ENCODE measurements around the gene DAAM1. TPM values are rescaled to one million over a fixed set of nuclear protein-coding genes. Genes with fewer than 3 reads are reported as not detected.

Gene DAAM1
- total and polyA plus RNA-seq, 10 donors: 8.3 to 76.1 (median 35.2) TPM

- Histone ChIP-seq H3K27me3 (replicated peaks in 1 of 7) (no peaks in the 10 kb centered on the region), H3K36me3 (no peaks in the 10 kb centered on the region), H3K4me1 (no peaks in the 10 kb centered on the region), H3K9me3 (no peaks in the 10 kb centered on the region), H3K4me3 (no peak overlapping the region), H3K27ac (no peak overlapping the region)
- no peak for DNase-seq
- TF ChIP-seq CTCF (IDR thresholded peaks at IDR 0.05 in 8 of 11, conservative IDR thresholded peaks at IDR 0.05 in 3 of 11) (no peak), POLR2A (IDR thresholded peaks at IDR 0.05) (no peak), POLR2AphosphoS5 (IDR thresholded peaks at IDR 0.05) (no peak)
- intact Hi-C loops (cut with DNase I; ENCODE audit: low total_unique reads): no loop called here
- WGBS, 5 donors: 82 to 92% (median 88%) methylated on average over 2 of the region's 2 CpGs
Observed at GRCh38 chr14:59177262-59177661, 11.2 kb upstream of the DAAM1 start.

DNA sequence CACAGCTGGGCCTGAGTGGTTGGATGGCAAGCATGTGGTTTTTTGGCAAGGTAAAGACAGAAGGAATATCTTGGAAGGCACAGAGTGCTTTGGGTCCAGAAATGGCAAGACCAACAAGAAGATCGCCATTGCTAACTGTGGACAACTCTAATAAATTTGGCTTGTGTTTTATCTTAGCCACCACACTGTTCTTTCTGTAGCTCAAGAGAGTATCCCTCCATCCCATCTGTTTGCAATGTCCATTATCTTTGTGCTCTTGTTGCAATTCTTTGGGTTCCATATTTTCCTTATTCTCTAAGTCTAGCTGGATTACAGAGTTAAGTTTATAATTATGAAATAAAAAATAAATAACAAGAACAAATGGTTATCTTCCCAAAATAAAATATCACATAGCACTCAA, 6.7 kb upstream of the DAAM1 start:
- no peak for TF ChIP-seq POLR2A (IDR thresholded peaks at IDR 0.05)
- no peak for TF ChIP-seq POLR2AphosphoS5 (IDR thresholded peaks at IDR 0.05)
- no peak for TF ChIP-seq CTCF (IDR thresholded peaks at IDR 0.05 in 8 of 11, conservative IDR thresholded peaks at IDR 0.05 in 3 of 11)
- DNase-seq: no peak
- Histone ChIP-seq H3K27ac (no peak overlapping the region), H3K36me3 (no peaks in the 10 kb centered on the region), H3K4me3 (no peak overlapping the region), H3K9me3 (no peaks in the 10 kb centered on the region), H3K4me1 (no peaks in the 10 kb centered on the region), H3K27me3 (replicated peaks in 1 of 7) (peaks cover 0 to 3% (median 0%) of the 10 kb centered on the region in 7 donors)
- whole genome bisulfite sequencing, 5 donors: 87 to 100% (median 96%) methylated on average over 1 of the region's 1 CpG
- intact Hi-C loops (cut with DNase I; ENCODE audit: low total_unique reads): no loop called here

GRCh38 chr14:59182641-59183040, 5.8 kb upstream of the DAAM1 start:
- intact Hi-C loops (cut with DNase I; ENCODE audit: low total_unique reads): no loop called here
- no peak for DNase-seq
- TF ChIP-seq CTCF (IDR thresholded peaks at IDR 0.05 in 8 of 11, conservative IDR thresholded peaks at IDR 0.05 in 3 of 11) (no peak), POLR2A (IDR thresholded peaks at IDR 0.05) (no peak), POLR2AphosphoS5 (IDR thresholded peaks at IDR 0.05) (no peak)
- Histone ChIP-seq H3K27me3 (replicated peaks in 1 of 7) (peaks cover 0 to 6% (median 0%) of the 10 kb centered on the region in 7 donors), H3K9me3 (no peaks in the 10 kb centered on the region), H3K4me3 (no peak overlapping the region), H3K4me1 (peaks cover 0 to 6% (median 5%) of the 10 kb centered on the region in 6 donors), H3K36me3 (no peaks in the 10 kb centered on the region), H3K27ac (no peak overlapping the region)
- 87 to 96% (median 93%) methylated on average over 5 of the region's 5 CpGs for WGBS, 5 donors

DNA sequence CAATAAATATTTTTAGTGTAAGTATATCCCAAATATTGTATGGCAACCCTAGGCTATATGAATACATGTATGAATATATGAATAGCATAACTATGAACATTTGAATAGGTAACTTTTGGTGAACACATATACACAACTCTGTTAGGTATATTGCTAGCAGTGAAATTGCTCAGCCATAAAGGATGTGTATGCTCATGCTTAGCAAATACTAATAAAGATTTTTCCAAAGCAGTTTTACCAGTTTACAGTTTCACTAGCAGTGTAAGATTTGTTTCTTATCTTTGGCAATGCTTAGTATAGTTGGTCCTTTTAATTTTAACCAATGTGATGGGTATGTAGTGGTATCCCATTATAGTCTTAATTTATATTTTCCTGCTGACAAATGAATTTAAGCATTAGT, 5.3 kb upstream of the DAAM1 start:
- peaks cover 0 to 10% (median 6%) of the 10 kb centered on the region in 6 donors for H3K4me1 ChIP-seq
- no peaks in the 10 kb centered on the region for H3K36me3 ChIP-seq
- no peak overlapping the region for H3K4me3 ChIP-seq
- no peak for DNase-seq
- peaks cover 0 to 6% (median 0%) of the 10 kb centered on the region in 7 donors for H3K27me3 ChIP-seq (replicated peaks in 1 of 7)
- H3K9me3 ChIP-seq: no peaks in the 10 kb centered on the region
- TF ChIP-seq POLR2AphosphoS5 (IDR thresholded peaks at IDR 0.05): no peak
- no peak for TF ChIP-seq POLR2A (IDR thresholded peaks at IDR 0.05)
- TF ChIP-seq CTCF (IDR thresholded peaks at IDR 0.05 in 8 of 11, conservative IDR thresholded peaks at IDR 0.05 in 3 of 11): no peak
- no peak overlapping the region for H3K27ac ChIP-seq
- intact Hi-C loops (cut with DNase I; ENCODE audit: low total_unique reads): no loop called here

Measured in spleen (tissue), 11 donors.